Measurements from ENCODE around the gene RHCG. TPM values are rescaled to one million over a fixed set of nuclear protein-coding genes. Genes with fewer than 3 reads are reported as not detected.

RHCG gene
- total and polyA plus RNA-seq, 2 of the 13 experiments (the other 11 are each of a cell fraction or from before 2014, with no cell fraction given) = not detected

GRCh38 chr15:89496155-89497098, at the start of gene RHCG (continued):
- TF ChIP-seq MIER2 (CRISPR knock-in tag; IDR thresholded peaks at IDR 0.05) (0 out of 2 replicates have a peak, but pooled peaks have one; percentile 26), EED (CRISPR knock-in tag; IDR thresholded peaks at IDR 0.05) (no peak), CTCF (CRISPR knock-in tag; IDR thresholded peaks at IDR 0.05) (peak; percentile 75), HNRNPLL (IDR thresholded peaks at IDR 0.05; ENCODE audit: low read depth, low read length, poor library complexity, severe bottlenecking) (peak; percentile 45), IRF2 (CRISPR knock-in tag; IDR thresholded peaks at IDR 0.05) (0 out of 2 replicates have a peak, but pooled peaks have one; percentile 20), HNRNPL (IDR thresholded peaks at IDR 0.05; ENCODE audit: low read depth, low read length) (0 out of 2 replicates have a peak, but pooled peaks have one; percentile 11), XRCC5 (optimal IDR thresholded peaks at IDR 0.05; ENCODE audit: low read length) (peak; percentile 53), TBX2 (CRISPR knock-in tag; IDR thresholded peaks at IDR 0.05; ENCODE audit: borderline replicate concordance) (0 out of 2 replicates have a peak, but pooled peaks have one; percentile 20), HES4 (CRISPR knock-in tag; IDR thresholded peaks at IDR 0.05; ENCODE audit: borderline replicate concordance) (no peak), GLMP (CRISPR knock-in tag; IDR thresholded peaks at IDR 0.05; ENCODE audit: borderline replicate concordance) (no peak), NCOA1 (CRISPR knock-in tag; IDR thresholded peaks at IDR 0.05) (no peak), CC2D1A (CRISPR knock-in tag; IDR thresholded peaks at IDR 0.05) (no peak), SRSF4 (IDR thresholded peaks at IDR 0.05; ENCODE audit: low read depth, low read length, poor library complexity, severe bottlenecking) (no peak), ZGPAT (CRISPR knock-in tag; IDR thresholded peaks at IDR 0.05) (peak; percentile 25; the same call in 1 of the 2 replicates), MXD1 (CRISPR knock-in tag; IDR thresholded peaks at IDR 0.05) (peak; percentile 43; the same call in 1 of the 2 replicates), CAMTA2 (CRISPR knock-in tag; IDR thresholded peaks at IDR 0.05; ENCODE audit: borderline replicate concordance) (no peak), GTF3A (CRISPR knock-in tag; conservative IDR thresholded peaks at IDR 0.05) (no peak)
